ENCODE measurements around the gene SCGB3A1.

SCGB3A1 gene

GRCh38 chr5:180606215-180606785 lies 15.0 kb upstream of the SCGB3A1 start:
- DNase-seq (ENCODE audit: low read depth, low spot score) = no peak

GRCh38 chr5:180605554-180606214 lies 14.4 kb upstream of the SCGB3A1 start:
- DNase-seq (ENCODE audit: low read depth, low spot score) = peak; percentile 24

- no peak for DNase-seq (ENCODE audit: low read depth, low spot score)
Observed at GRCh38 chr5:180604271-180604670, 13.0 kb upstream of the SCGB3A1 start.

- DNase-seq (ENCODE audit: low read depth, low spot score) = no peak
Observed at GRCh38 chr5:180603076-180603594, 11.8 kb upstream of the SCGB3A1 start.

- no peak for DNase-seq (ENCODE audit: low read depth, low spot score)
Observed at GRCh38 chr5:180602481-180603075, 11.3 kb upstream of the SCGB3A1 start.

GRCh38 chr5:180601591-180602480 lies 10.5 kb upstream of the SCGB3A1 start:
- DNase-seq (ENCODE audit: low read depth, low spot score) = no peak

- no peak for DNase-seq (ENCODE audit: low read depth, low spot score)
Observed at GRCh38 chr5:180600554-180601041, 9.3 kb upstream of the SCGB3A1 start.

- no peak for DNase-seq (ENCODE audit: low read depth, low spot score)
Observed at GRCh38 chr5:180599981-180600553, 8.8 kb upstream of the SCGB3A1 start.

- no peak for DNase-seq (ENCODE audit: low read depth, low spot score)
Observed at GRCh38 chr5:180599590-180599914, 8.3 kb upstream of the SCGB3A1 start.

- DNase-seq (ENCODE audit: low read depth, low spot score) = no peak
Observed at GRCh38 chr5:180598797-180599589, 7.7 kb upstream of the SCGB3A1 start.

- no peak for DNase-seq (ENCODE audit: low read depth, low spot score)
Observed at GRCh38 chr5:180598316-180598701, 7.0 kb upstream of the SCGB3A1 start.

GRCh38 chr5:180596668-180597231 lies 5.5 kb upstream of the SCGB3A1 start:
- DNase-seq (ENCODE audit: low read depth, low spot score) = no peak

GRCh38 chr5:180596115-180596667 lies 4.9 kb upstream of the SCGB3A1 start:
- no peak for DNase-seq (ENCODE audit: low read depth, low spot score)

- DNase-seq (ENCODE audit: low read depth, low spot score) = no peak
Observed at GRCh38 chr5:180595381-180596114, 4.2 kb upstream of the SCGB3A1 start.

GRCh38 chr5:180595046-180595379 lies 3.7 kb upstream of the SCGB3A1 start:
- no peak for DNase-seq (ENCODE audit: low read depth, low spot score)

- DNase-seq (ENCODE audit: low read depth, low spot score) = no peak
Observed at GRCh38 chr5:180594311-180595045, 3.2 kb upstream of the SCGB3A1 start.

- DNase-seq (ENCODE audit: low read depth, low spot score) = no peak
Observed at GRCh38 chr5:180593446-180594206, 2.3 kb upstream of the SCGB3A1 start.

GRCh38 chr5:180592176-180592575 lies 877 bp upstream of the SCGB3A1 start:
- DNase-seq (ENCODE audit: low read depth, low spot score) = no peak

Measured in smooth muscle cell of the brain vasculature (primary cell).